CD4-positive, CD25-positive, alpha-beta regulatory T cell (primary cell): ENCODE measurements around the gene ADGRG7. TPM values are rescaled to one million over a fixed set of nuclear protein-coding genes. Genes with fewer than 3 reads are reported as not detected.

Source experiments
- ATAC-seq, 2 donors: fragments of 150-1000 bp; cut with Tn5 transposase; one replicate each; pipeline ENCODE4 v1.10.0; 2021; ENCODE audit warnings: low read depth in 2 of 2, moderate number of reproducible peaks in 2 of 2, moderate library complexity in 1 of 2
- DNase-seq, 3 donors: peaks; one replicate each; pipeline versions ENCODE4 v3.0.0 to v3.0.0-alpha.2; 2012 to 2022; ENCODE audit warnings: mixed read lengths in 1 of 3
- H3K27ac ChIP-seq: one replicate; pipeline ENCODE4 v1.7.0; 2013; ENCODE audit warnings: mild to moderate bottlenecking, low read length; ENCODE audit not compliant: insufficient read depth, poor library complexity, severe bottlenecking
- H3K27me3 ChIP-seq: one replicate; pipeline ENCODE4 v1.7.0; 2013; ENCODE audit warnings: low read length; ENCODE audit not compliant: control insufficient read depth, insufficient read depth
- H3K36me3 ChIP-seq: one replicate; pipeline ENCODE4 v1.7.0; 2013; ENCODE audit warnings: mild to moderate bottlenecking, low read length, moderate library complexity; ENCODE audit not compliant: control insufficient read depth, insufficient read depth
- H3K4me1 ChIP-seq: 2 replicates; pipeline ENCODE4 v1.7.0; 2013; ENCODE audit warnings: mild to moderate bottlenecking, low read length; ENCODE audit not compliant: insufficient read depth, control insufficient read depth, poor library complexity, severe bottlenecking
- H3K4me3 ChIP-seq: one replicate; pipeline ENCODE4 v1.7.0; 2013; ENCODE audit warnings: low read depth, mild to moderate bottlenecking, low read length, moderate library complexity
- H3K9me3 ChIP-seq, 2 experiments: 1 replicate in 1 of 2; 2 replicates in 1 of 2; pipeline ENCODE4 v1.7.0; 2013; ENCODE audit warnings: low read length in 2 of 2, mild to moderate bottlenecking in 1 of 2, moderate library complexity in 1 of 2; ENCODE audit not compliant: control insufficient read depth in 2 of 2
- H3K27ac Mint-ChIP-seq, 3 donors: one replicate each; pipeline ENCODE4 v1.8.0; 2020 to 2022; ENCODE audit warnings: mild to moderate bottlenecking in 3 of 3, mixed read lengths in 3 of 3, moderate library complexity in 2 of 3
- H3K27me3 Mint-ChIP-seq: one replicate; pipeline ENCODE4 v1.8.0; 2022; ENCODE audit warnings: mild to moderate bottlenecking, mixed read lengths
- H3K36me3 Mint-ChIP-seq: one replicate; pipeline ENCODE4 v1.8.0; 2020; ENCODE audit warnings: mixed read lengths
- H3K4me1 Mint-ChIP-seq, 4 donors: one replicate each; pipeline ENCODE4 v1.8.0; 2020 to 2022; ENCODE audit warnings: mixed read lengths in 4 of 4, mild to moderate bottlenecking in 1 of 4
- H3K4me3 Mint-ChIP-seq, 4 donors: one replicate each; pipeline ENCODE4 v1.8.0; 2020 to 2022; ENCODE audit warnings: mild to moderate bottlenecking in 4 of 4, mixed read lengths in 4 of 4, moderate library complexity in 3 of 4
- H3K9me3 Mint-ChIP-seq, 7 donors: one replicate each; pipeline ENCODE4 v1.8.0; 2020 to 2022; ENCODE audit warnings: mixed read lengths in 7 of 7, mild to moderate bottlenecking in 3 of 7, moderate library complexity in 2 of 7
- polyA plus RNA-seq, 4 donors: library from polyadenylated mRNA; unstranded; fragments of 300-500 nt; fragmentation: Illumina TruSeq; gene quantifications; one replicate each; pipeline ENCODE4 v1.2.3, GENCODE V29; 2021
- total RNA-seq: library from RNA; stranded (reverse); gene quantifications from one replicate; pipeline ENCODE4 v1.2.3, GENCODE V29; 2022

The ADGRG7 gene
- not detected for total RNA-seq
- polyA plus RNA-seq = not detected

- DNase-seq = peak in 1 of 3 donors; percentile 44
- no peaks in the 10 kb centered on the region for H3K4me1 Mint-ChIP-seq
- Histone ChIP-seq H3K36me3 (no peaks in the 10 kb centered on the region), H3K27me3 (peaks cover 11% of the 10 kb centered on the region), H3K27ac (no peak within 1 kb of the TSS), H3K4me3 (no peak within 1 kb of the TSS), H3K4me1 (no peaks in the 10 kb centered on the region), H3K9me3 (no peaks in the 10 kb centered on the region)
- H3K36me3 Mint-ChIP-seq = no peaks in the 10 kb centered on the region
- ATAC-seq = no peak
- peaks cover 0 to 1% (median 0%) of the 10 kb centered on the region in 7 donors for H3K9me3 Mint-ChIP-seq
- peak within 1 kb of the TSS in 1 of 3 donors; percentile 88 for H3K27ac Mint-ChIP-seq
- H3K4me3 Mint-ChIP-seq = no peak within 1 kb of the TSS
- H3K27me3 Mint-ChIP-seq = peaks cover 14% of the 10 kb centered on the region
Measured at GRCh38 chr3:100609305-100609704, at the start of gene ADGRG7. Gene ADGRG7 (plus strand): TSS chr3:100609601. CDS start chr3:100609857, 256 bp downstream.

GRCh38 chr3:100560426-100560825 lies 49.0 kb upstream of the ADGRG7 start:
- H3K27ac ChIP-seq = no peak overlapping the region
- H3K4me1 ChIP-seq = no peaks in the 10 kb centered on the region
- no peak for DNase-seq
- H3K9me3 ChIP-seq = no peaks in the 10 kb centered on the region
- Mint-ChIP-seq H3K9me3 (peaks cover 0 to 3% (median 0%) of the 10 kb centered on the region in 7 donors), H3K4me3 (no peak overlapping the region), H3K4me1 (no peaks in the 10 kb centered on the region), H3K27ac (no peak overlapping the region), H3K27me3 (peaks cover 9% of the 10 kb centered on the region), H3K36me3 (no peaks in the 10 kb centered on the region)
- no peak overlapping the region for H3K4me3 ChIP-seq
- H3K27me3 ChIP-seq = no peaks in the 10 kb centered on the region
- ATAC-seq = no peak
- H3K36me3 ChIP-seq = no peaks in the 10 kb centered on the region

GRCh38 chr3:100561459-100562158 lies 47.8 kb upstream of the ADGRG7 start:
- H3K4me3 Mint-ChIP-seq = no peak overlapping the region
- H3K27ac ChIP-seq = no peak overlapping the region
- H3K36me3 ChIP-seq = no peaks in the 10 kb centered on the region
- H3K27ac Mint-ChIP-seq = peak overlapping the region in 1 of 3 donors; percentile 10
- H3K36me3 Mint-ChIP-seq = no peaks in the 10 kb centered on the region
- no peaks in the 10 kb centered on the region for H3K27me3 ChIP-seq
- peaks cover 0 to 4% (median 0%) of the 10 kb centered on the region in 7 donors for H3K9me3 Mint-ChIP-seq
- H3K4me1 Mint-ChIP-seq = no peaks in the 10 kb centered on the region
- peaks cover 16% of the 10 kb centered on the region for H3K27me3 Mint-ChIP-seq
- H3K4me1 ChIP-seq = no peaks in the 10 kb centered on the region
- no peak overlapping the region for H3K4me3 ChIP-seq
- ATAC-seq (no peak), DNase-seq (no peak)
- no peaks in the 10 kb centered on the region for H3K9me3 ChIP-seq

- H3K36me3 ChIP-seq = no peaks in the 10 kb centered on the region
- no peaks in the 10 kb centered on the region for H3K27me3 ChIP-seq
- Mint-ChIP-seq H3K27me3 (peaks cover 12% of the 10 kb centered on the region), H3K4me1 (no peaks in the 10 kb centered on the region), H3K27ac (no peak overlapping the region), H3K36me3 (no peaks in the 10 kb centered on the region), H3K9me3 (peaks cover 0 to 4% (median 0%) of the 10 kb centered on the region in 7 donors), H3K4me3 (no peak overlapping the region)
- no peaks in the 10 kb centered on the region for H3K9me3 ChIP-seq
- no peak for DNase-seq
- H3K4me1 ChIP-seq = no peaks in the 10 kb centered on the region
- H3K27ac ChIP-seq = no peak overlapping the region
- no peak for ATAC-seq
- no peak overlapping the region for H3K4me3 ChIP-seq
Measured at GRCh38 chr3:100562224-100562857, 47.1 kb upstream of the ADGRG7 start.

GRCh38 chr3:100563228-100563627 lies 46.2 kb upstream of the ADGRG7 start:
- H3K36me3 Mint-ChIP-seq = no peaks in the 10 kb centered on the region
- Histone ChIP-seq H3K27me3 (no peaks in the 10 kb centered on the region), H3K9me3 (no peaks in the 10 kb centered on the region), H3K36me3 (no peaks in the 10 kb centered on the region), H3K4me3 (no peak overlapping the region), H3K4me1 (no peaks in the 10 kb centered on the region), H3K27ac (no peak overlapping the region)
- no peak for ATAC-seq
- H3K9me3 Mint-ChIP-seq = peaks cover 0 to 3% (median 0%) of the 10 kb centered on the region in 7 donors
- H3K4me1 Mint-ChIP-seq = no peaks in the 10 kb centered on the region
- no peak for DNase-seq
- peaks cover 7% of the 10 kb centered on the region for H3K27me3 Mint-ChIP-seq
- H3K4me3 Mint-ChIP-seq = no peak overlapping the region
- no peak overlapping the region for H3K27ac Mint-ChIP-seq

- H3K36me3 Mint-ChIP-seq = no peaks in the 10 kb centered on the region
- no peak for DNase-seq
- Histone ChIP-seq H3K4me3 (no peak overlapping the region), H3K4me1 (no peaks in the 10 kb centered on the region), H3K27me3 (no peaks in the 10 kb centered on the region), H3K9me3 (no peaks in the 10 kb centered on the region), H3K36me3 (no peaks in the 10 kb centered on the region), H3K27ac (no peak overlapping the region)
- H3K4me3 Mint-ChIP-seq = no peak overlapping the region
- ATAC-seq = no peak
- peaks cover 0 to 3% (median 0%) of the 10 kb centered on the region in 7 donors for H3K9me3 Mint-ChIP-seq
- H3K27me3 Mint-ChIP-seq = peaks cover 7% of the 10 kb centered on the region
- no peak overlapping the region for H3K27ac Mint-ChIP-seq
- H3K4me1 Mint-ChIP-seq = no peaks in the 10 kb centered on the region
Measured at GRCh38 chr3:100563652-100564211, 45.7 kb upstream of the ADGRG7 start.

GRCh38 chr3:100570811-100571210 lies 38.6 kb upstream of the ADGRG7 start:
- Mint-ChIP-seq H3K27ac (no peak overlapping the region), H3K27me3 (peaks cover 13% of the 10 kb centered on the region), H3K4me1 (no peaks in the 10 kb centered on the region), H3K9me3 (peaks cover 0 to under 1% (median 0%) of the 10 kb centered on the region in 7 donors), H3K4me3 (no peak overlapping the region), H3K36me3 (no peaks in the 10 kb centered on the region)
- H3K9me3 ChIP-seq = no peaks in the 10 kb centered on the region
- H3K27ac ChIP-seq = no peak overlapping the region
- no peaks in the 10 kb centered on the region for H3K36me3 ChIP-seq
- no peak overlapping the region for H3K4me3 ChIP-seq
- DNase-seq (no peak), ATAC-seq (no peak)
- no peaks in the 10 kb centered on the region for H3K27me3 ChIP-seq
- H3K4me1 ChIP-seq = no peaks in the 10 kb centered on the region
